Liver (tissue), 9 donors: ENCODE results near the gene HIRIP3. TPM values are rescaled to one million over a fixed set of nuclear protein-coding genes. Genes with fewer than 3 reads are reported as not detected.
A peak's percentile ranks its signal among the peaks of the same experiment; 100 is the strongest.

Experiments
- DNase-seq: peaks from one replicate; pipeline ENCODE4 v3.0.0-alpha.2; 2017; ENCODE audit warnings: low spot score
- H3K27ac ChIP-seq, 2 donors: one replicate each; pipeline ENCODE4 v1.7.0; 2013; ENCODE audit warnings: inconsistent platforms in 2 of 2, low read length in 2 of 2, control low read depth in 1 of 2, low read depth in 1 of 2, mild to moderate bottlenecking in 1 of 2
- H3K27me3 ChIP-seq, 4 donors: one replicate each; pipeline versions ENCODE4 v1.6.1 to v1.7.0; 2013; ENCODE audit warnings: low read length in 3 of 4, inconsistent platforms in 1 of 4, mild to moderate bottlenecking in 1 of 4, moderate library complexity in 1 of 4; ENCODE audit not compliant: control insufficient read depth in 4 of 4, insufficient read depth in 4 of 4
- H3K36me3 ChIP-seq, 4 donors: one replicate each; pipeline versions ENCODE4 v1.6.1 to v1.7.0; 2013; ENCODE audit warnings: low read length in 3 of 4, mild to moderate bottlenecking in 3 of 4, low read depth in 1 of 4, moderate library complexity in 1 of 4; ENCODE audit not compliant: control insufficient read depth in 4 of 4, insufficient read depth in 3 of 4
- H3K4me1 ChIP-seq, 4 donors: one replicate each; pipeline versions ENCODE4 v1.6.1 to v1.7.0; 2013; ENCODE audit warnings: low read length in 3 of 4, mild to moderate bottlenecking in 3 of 4, moderate library complexity in 1 of 4; ENCODE audit not compliant: control insufficient read depth in 4 of 4, insufficient read depth in 4 of 4
- H3K4me3 ChIP-seq, 3 donors: one replicate each; pipeline versions ENCODE4 v1.6.1 to v1.7.0; 2013; ENCODE audit warnings: low read length in 3 of 3, control low read depth in 1 of 3, low read depth in 1 of 3, mild to moderate bottlenecking in 1 of 3
- H3K9ac ChIP-seq, 2 donors: one replicate each; pipeline ENCODE4 v1.7.0; 2013; ENCODE audit warnings: low read length in 2 of 2, mild to moderate bottlenecking in 2 of 2, moderate library complexity in 2 of 2, control low read depth in 1 of 2, low read depth in 1 of 2
- H3K9me3 ChIP-seq, 4 donors: one replicate each; pipeline versions ENCODE4 v1.6.1 to v1.7.0; 2013; ENCODE audit warnings: low read length in 3 of 4; ENCODE audit not compliant: control insufficient read depth in 4 of 4
- EGR1 ChIP-seq, 2 donors: IDR thresholded peaks; 2 replicates each; pipeline ENCODE4 v1.6.1; 2016 to 2018; ENCODE audit warnings: antibody characterized with exemption in 2 of 2, low read depth in 2 of 2
- FOXA1 ChIP-seq: IDR thresholded peaks from 2 replicates; pipeline ENCODE4 v1.6.1; 2016; ENCODE audit warnings: antibody characterized with exemption
- FOXA2 ChIP-seq: IDR thresholded peaks from 2 replicates; pipeline ENCODE4 v1.6.1; 2016; ENCODE audit warnings: antibody characterized with exemption
- GABPA ChIP-seq, 2 donors: IDR thresholded peaks in 1 of 2; conservative IDR thresholded peaks in 1 of 2; 2 replicates each; pipeline ENCODE4 v1.6.1; 2016; ENCODE audit warnings: antibody characterized with exemption in 2 of 2, mild to moderate bottlenecking in 1 of 2, moderate library complexity in 1 of 2
- HNF4A ChIP-seq, 2 donors: conservative IDR thresholded peaks; 2 replicates each; pipeline ENCODE4 v1.6.1; 2016; ENCODE audit warnings: antibody characterized with exemption in 2 of 2, mild to moderate bottlenecking in 2 of 2
- HNF4G ChIP-seq: IDR thresholded peaks from 2 replicates; pipeline ENCODE4 v1.6.1; 2016; ENCODE audit warnings: antibody characterized with exemption
- JUND ChIP-seq, 2 donors: IDR thresholded peaks; 2 replicates each; pipeline ENCODE4 v1.6.1; 2016; ENCODE audit warnings: antibody characterized with exemption in 2 of 2
- MAX ChIP-seq: IDR thresholded peaks from 2 replicates; pipeline ENCODE4 v1.6.1; 2016; ENCODE audit warnings: antibody characterized with exemption
- NR2F2 ChIP-seq: IDR thresholded peaks from 2 replicates; pipeline ENCODE4 v1.6.1; 2016; ENCODE audit warnings: antibody characterized with exemption
- RAD21 ChIP-seq, 2 donors: IDR thresholded peaks; 2 replicates each; pipeline ENCODE4 v1.6.1; 2016; ENCODE audit warnings: antibody characterized with exemption in 2 of 2, mild to moderate bottlenecking in 2 of 2
- REST ChIP-seq: IDR thresholded peaks from 2 replicates; pipeline ENCODE4 v1.6.1; 2016; ENCODE audit warnings: antibody characterized with exemption, mild to moderate bottlenecking
- RXRA ChIP-seq, 2 donors: IDR thresholded peaks; 2 replicates each; pipeline ENCODE4 v1.6.1; 2017 to 2018; ENCODE audit warnings: antibody characterized with exemption in 2 of 2, mild to moderate bottlenecking in 1 of 2
- SP1 ChIP-seq: IDR thresholded peaks from 2 replicates; pipeline ENCODE4 v1.6.1; 2018; ENCODE audit warnings: antibody characterized with exemption, mild to moderate bottlenecking
- TAF1 ChIP-seq: conservative IDR thresholded peaks from 2 replicates; pipeline ENCODE4 v1.6.1; 2016; ENCODE audit warnings: antibody characterized with exemption, mild to moderate bottlenecking
- YY1 ChIP-seq: IDR thresholded peaks from 2 replicates; pipeline ENCODE4 v1.6.1; 2016; ENCODE audit warnings: antibody characterized with exemption, mild to moderate bottlenecking
- WGBS: extraction: QIAGEN DNeasy Blood & Tissue Kit; methylation state at CpG from one replicate; pipeline ENCODE4 v1.1.7; 2013; 5-methylcytosine and 5-hydroxymethylcytosine counted together
- polyA plus RNA-seq, 2 donors: library from polyadenylated mRNA; stranded (reverse) in 1 of 2; unstranded in 1 of 2; fragments of 200-250 nt in 1 of 2; fragments of >200 nt in 1 of 2; fragmentation: Nextera tagmentation in 1 of 2; extraction: Ambion mirVana in 1 of 2; gene quantifications; one replicate each; pipeline versions ENCODE4 v1.2.1 to v1.2.3, GENCODE V29; 2013 to 2015
- total RNA-seq, 2 donors: library from RNA; depleted of rRNA; stranded (reverse); fragments of >200 nt; gene quantifications; one replicate each; pipeline ENCODE4 v1.2.3, GENCODE V29; 2014
- TF ChIP-seq, protein P1 (sequence below): fragments of 150-350 bp; IDR thresholded peaks from 2 replicates; pipeline ENCODE4 v1.5.1; 2017; ENCODE audit warnings: improper control_type of control experiment, low read depth, low read length; ENCODE audit not compliant: missing input control
- TF ChIP-seq, protein P2 (sequence below): IDR thresholded peaks from 2 replicates; pipeline ENCODE4 v1.6.1; 2016; ENCODE audit warnings: antibody characterized with exemption
- TF ChIP-seq, protein P3 (sequence below): IDR thresholded peaks from 2 replicates; pipeline ENCODE4 v1.6.1; 2016; ENCODE audit warnings: antibody characterized with exemption
- donor health status: healthy.
- donor health status: healthy.
- donor health status: healthy.
- donor health status: healthy.
- donor health status: healthy.

Gene HIRIP3
- total and polyA plus RNA-seq, 4 donors = 5.7 to 10.5 (median 9.1) TPM

DNA sequence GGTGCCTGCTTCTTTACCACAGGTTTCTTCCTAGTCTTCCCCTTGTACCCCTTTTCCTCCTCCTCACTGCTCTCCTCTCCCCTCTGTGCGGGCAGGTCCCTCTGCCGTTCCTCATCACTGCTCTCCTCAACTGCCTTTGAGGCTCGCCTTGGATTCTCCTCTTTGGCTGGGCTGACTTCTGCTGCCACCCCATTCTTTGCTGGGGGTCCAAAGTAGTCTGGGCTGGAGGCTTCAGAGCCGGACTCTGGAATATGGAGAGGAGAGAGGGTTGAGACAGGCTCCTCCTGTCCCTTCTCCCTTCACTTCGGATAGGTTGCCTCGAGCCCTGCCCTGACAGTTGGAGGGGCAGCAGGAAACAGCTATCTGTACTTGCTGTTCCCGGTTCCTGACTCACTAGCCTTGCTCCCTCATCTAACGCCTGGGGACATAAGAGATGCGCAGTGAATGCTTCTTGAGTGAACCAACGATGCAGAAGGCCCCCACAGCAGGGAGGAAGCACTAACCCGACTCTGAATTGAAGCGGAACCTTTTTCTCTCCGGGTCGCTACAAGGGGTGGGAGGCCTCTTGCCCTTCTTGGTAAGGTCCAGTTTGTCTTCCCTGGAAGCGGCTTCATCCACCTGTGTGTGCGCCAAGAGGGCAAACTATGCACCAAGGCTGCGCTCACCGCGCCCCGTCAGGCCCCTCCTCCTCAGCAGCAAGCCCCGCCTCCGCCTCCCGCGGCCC lies 655 bp downstream of the HIRIP3 start:
- WGBS = 16% methylated on average over 24 of the region's 24 CpGs
- Histone ChIP-seq H3K27ac (peak overlapping the region; percentile 99 to 100), H3K9ac (peak overlapping the region in 1 of 2 donors; percentile 100), H3K4me3 (peak overlapping the region; percentile 65 to 98 (median 74)), H3K36me3 (peaks cover 1 to 33% (median 13%) of the 10 kb centered on the region in 4 donors), H3K27me3 (no peaks in the 10 kb centered on the region), H3K9me3 (no peaks in the 10 kb centered on the region), H3K4me1 (peaks cover 2 to 26% (median 18%) of the 10 kb centered on the region in 4 donors)
- peak; percentile 83 for DNase-seq
- TF ChIP-seq NR2F2 (no peak), FOXA2 (no peak), HNF4A (conservative IDR thresholded peaks at IDR 0.05) (no peak), HNF4G (no peak), TAF1 (no peak), YY1 (no peak), RAD21 (IDR thresholded peaks at IDR 0.05) (no peak), RXRA (IDR thresholded peaks at IDR 0.05) (no peak)
- TF ChIP-seq, protein P1, sequence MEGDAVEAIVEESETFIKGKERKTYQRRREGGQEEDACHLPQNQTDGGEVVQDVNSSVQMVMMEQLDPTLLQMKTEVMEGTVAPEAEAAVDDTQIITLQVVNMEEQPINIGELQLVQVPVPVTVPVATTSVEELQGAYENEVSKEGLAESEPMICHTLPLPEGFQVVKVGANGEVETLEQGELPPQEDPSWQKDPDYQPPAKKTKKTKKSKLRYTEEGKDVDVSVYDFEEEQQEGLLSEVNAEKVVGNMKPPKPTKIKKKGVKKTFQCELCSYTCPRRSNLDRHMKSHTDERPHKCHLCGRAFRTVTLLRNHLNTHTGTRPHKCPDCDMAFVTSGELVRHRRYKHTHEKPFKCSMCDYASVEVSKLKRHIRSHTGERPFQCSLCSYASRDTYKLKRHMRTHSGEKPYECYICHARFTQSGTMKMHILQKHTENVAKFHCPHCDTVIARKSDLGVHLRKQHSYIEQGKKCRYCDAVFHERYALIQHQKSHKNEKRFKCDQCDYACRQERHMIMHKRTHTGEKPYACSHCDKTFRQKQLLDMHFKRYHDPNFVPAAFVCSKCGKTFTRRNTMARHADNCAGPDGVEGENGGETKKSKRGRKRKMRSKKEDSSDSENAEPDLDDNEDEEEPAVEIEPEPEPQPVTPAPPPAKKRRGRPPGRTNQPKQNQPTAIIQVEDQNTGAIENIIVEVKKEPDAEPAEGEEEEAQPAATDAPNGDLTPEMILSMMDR = no peak

DNA sequence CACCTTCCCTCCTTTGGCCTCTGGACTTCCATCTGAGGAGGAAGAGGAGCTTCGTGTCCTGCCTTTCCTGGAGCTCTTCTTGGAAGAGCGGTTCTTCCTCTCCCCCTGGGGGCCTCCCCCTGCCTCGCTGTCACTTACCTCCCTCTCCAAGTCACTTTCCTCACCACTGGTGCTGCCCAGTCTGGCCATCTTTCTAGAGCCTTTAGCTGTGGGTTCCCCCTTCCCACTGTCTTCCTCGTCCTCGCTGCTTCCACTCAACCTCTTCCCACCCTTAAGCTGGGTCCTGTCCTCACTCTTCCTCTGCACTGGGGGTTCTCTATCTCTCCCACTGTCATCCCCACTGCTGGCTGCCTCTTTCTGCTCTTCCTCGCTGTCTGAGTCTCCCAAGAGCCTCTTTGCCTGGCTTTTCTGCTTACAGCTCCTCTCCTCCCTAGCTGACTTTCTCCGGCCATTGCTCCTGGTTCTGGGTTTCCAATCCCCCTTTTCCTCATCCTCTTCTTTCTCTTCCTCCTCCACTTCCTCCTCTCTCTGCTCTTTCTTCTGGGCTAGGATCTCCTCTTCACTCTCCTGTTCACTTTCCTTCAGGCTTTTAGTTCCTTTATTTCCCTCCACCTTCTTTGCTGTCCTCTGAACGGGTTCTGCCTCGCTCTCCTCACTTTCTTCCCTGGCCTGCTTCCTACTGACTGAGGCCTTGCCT lies 1.4 kb downstream of the HIRIP3 start:
- no peak overlapping the region for H3K9ac ChIP-seq
- H3K36me3 ChIP-seq = peaks cover 5 to 36% (median 13%) of the 10 kb centered on the region in 4 donors
- TF ChIP-seq, protein P2, sequence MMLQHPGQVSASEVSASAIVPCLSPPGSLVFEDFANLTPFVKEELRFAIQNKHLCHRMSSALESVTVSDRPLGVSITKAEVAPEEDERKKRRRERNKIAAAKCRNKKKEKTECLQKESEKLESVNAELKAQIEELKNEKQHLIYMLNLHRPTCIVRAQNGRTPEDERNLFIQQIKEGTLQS = no peak
- TF ChIP-seq HNF4A (conservative IDR thresholded peaks at IDR 0.05) (no peak), RAD21 (IDR thresholded peaks at IDR 0.05) (no peak), EGR1 (IDR thresholded peaks at IDR 0.05; ENCODE audit: low read depth in 2 of 2) (no peak), TAF1 (no peak), NR2F2 (no peak), MAX (no peak), HNF4G (no peak), FOXA2 (no peak), REST (no peak), FOXA1 (no peak), SP1 (no peak), YY1 (no peak), GABPA (IDR thresholded peaks at IDR 0.05 in 1 of 2, conservative IDR thresholded peaks at IDR 0.05 in 1 of 2) (no peak), JUND (IDR thresholded peaks at IDR 0.05) (no peak), RXRA (IDR thresholded peaks at IDR 0.05) (no peak)
- TF ChIP-seq, protein P3, sequence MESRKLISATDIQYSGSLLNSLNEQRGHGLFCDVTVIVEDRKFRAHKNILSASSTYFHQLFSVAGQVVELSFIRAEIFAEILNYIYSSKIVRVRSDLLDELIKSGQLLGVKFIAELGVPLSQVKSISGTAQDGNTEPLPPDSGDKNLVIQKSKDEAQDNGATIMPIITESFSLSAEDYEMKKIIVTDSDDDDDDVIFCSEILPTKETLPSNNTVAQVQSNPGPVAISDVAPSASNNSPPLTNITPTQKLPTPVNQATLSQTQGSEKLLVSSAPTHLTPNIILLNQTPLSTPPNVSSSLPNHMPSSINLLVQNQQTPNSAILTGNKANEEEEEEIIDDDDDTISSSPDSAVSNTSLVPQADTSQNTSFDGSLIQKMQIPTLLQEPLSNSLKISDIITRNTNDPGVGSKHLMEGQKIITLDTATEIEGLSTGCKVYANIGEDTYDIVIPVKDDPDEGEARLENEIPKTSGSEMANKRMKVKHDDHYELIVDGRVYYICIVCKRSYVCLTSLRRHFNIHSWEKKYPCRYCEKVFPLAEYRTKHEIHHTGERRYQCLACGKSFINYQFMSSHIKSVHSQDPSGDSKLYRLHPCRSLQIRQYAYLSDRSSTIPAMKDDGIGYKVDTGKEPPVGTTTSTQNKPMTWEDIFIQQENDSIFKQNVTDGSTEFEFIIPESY = no peak
- TF ChIP-seq, protein P1 = no peak
- no peak for DNase-seq
- H3K4me3 ChIP-seq = no peak overlapping the region
- H3K27me3 ChIP-seq = no peaks in the 10 kb centered on the region
- no peak overlapping the region for H3K27ac ChIP-seq
- H3K9me3 ChIP-seq = no peaks in the 10 kb centered on the region
- 90% methylated on average over 9 of the region's 9 CpGs for WGBS
- H3K4me1 ChIP-seq = peaks cover 2 to 26% (median 18%) of the 10 kb centered on the region in 4 donors
